Amniotic stem cell (primary cell): ENCODE results near the gene NDC1.
A peak's percentile ranks its signal among the peaks of the same experiment; 100 is the strongest.
"Not testable (repeated sequence)": the region's sequence is repeated elsewhere in the genome, so short reads cannot be mapped to it uniquely, and the experiment has no call there.

Experiments
- DNase-seq: peaks from one replicate; lab custom pipeline; 2025; lab: John Stamatoyannopoulos, UW

NDC1 gene

DNA sequence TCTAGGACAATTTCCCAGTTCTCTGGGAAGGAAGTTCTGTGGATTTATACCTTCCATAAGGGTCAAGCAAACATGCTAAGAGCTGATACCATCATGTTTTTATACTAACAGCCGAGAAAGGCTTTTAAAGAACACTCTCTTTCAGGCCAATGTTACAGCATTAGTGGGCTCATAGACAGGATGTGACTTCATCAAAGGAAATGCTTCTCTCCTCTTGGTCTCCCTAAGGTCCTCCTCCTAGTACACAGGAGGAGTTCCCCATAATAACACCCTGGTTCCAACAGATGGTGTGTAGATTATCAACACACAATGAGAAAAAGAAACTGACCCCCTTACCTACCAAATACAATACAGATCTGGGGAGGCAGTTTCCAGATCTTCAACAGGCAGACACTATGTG is 72.4 kb downstream of the NDC1 start:
- DNase-seq, result no peak

DNA sequence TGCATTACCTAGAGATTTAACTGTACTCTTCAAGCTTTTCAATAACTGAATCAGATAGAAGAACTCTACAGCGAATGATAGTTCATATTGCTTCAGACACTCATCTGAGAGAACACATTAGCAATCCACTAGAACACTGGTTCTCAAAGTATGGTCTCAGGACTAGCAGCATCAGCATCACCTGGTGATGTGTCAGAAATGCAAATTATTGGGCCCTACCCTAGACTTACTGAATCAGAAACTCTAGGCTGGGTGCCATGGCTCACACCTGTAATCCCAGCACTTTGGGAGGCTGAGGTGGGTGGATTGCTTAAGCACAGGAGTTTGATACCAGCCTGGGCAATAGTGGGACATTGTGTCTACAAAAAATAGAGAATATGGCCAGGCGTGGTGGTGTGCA is 74.2 kb downstream of the NDC1 start:
- no peak for DNase-seq

DNA sequence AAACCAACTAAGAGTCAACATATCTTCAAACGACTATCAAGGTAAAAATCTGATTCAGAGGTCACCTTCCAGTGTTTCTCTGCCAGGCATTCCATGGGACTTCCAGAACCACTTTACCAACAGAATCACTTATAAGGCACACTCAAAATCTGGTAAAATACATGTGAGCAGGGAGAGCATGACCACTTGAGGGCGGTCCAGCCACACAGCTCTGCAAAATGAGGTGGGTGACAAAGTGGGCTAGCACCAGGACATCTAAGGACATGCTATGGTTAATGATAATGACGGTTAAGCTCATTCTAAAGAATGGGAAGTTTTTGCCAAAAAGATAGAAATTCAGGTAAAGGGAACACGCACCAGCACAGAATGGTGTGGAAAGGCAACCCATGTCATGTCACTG is 74.6 kb downstream of the NDC1 start:
- DNase-seq, result no peak

DNA sequence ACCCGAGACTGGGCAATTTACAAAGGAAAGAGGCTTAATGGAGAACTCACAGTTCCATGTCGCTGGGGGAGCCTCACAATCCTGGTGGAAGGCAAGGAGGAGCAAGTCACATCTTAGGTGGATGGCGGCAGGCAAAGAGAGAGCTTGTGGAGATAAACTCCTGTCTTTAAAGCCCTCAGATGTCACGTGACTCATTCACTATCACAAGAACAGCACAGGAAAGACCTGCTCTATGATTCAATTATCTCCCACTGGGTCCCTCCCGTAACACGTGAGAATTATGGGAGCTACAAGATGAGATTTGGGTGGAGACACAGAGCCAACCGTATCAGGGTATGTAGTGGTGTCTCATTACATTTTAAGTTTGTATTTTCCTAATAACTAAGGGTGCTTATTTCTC is 77.6 kb downstream of the NDC1 start:
- DNase-seq, result not testable (repeated sequence)

DNA sequence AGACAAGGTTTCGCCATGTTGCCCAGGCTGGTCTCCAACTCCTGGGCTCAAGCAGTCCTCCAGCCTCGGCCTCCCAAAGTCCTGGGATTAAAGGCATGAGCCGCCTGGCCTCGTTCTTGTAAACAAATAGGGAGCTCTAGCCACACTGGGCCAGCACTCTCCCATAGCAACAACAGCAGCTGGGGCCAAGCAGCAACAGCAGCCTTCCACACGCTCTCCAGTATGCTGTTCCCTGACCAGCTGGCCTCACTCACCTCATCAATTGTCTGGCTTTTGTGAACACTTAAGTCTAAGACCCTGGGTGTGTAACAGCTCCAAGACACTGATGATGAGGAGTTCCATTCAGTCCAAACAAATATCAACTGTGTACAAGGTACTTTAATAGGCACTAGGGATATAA is 82.2 kb downstream of the NDC1 start:
- no peak for DNase-seq

DNA sequence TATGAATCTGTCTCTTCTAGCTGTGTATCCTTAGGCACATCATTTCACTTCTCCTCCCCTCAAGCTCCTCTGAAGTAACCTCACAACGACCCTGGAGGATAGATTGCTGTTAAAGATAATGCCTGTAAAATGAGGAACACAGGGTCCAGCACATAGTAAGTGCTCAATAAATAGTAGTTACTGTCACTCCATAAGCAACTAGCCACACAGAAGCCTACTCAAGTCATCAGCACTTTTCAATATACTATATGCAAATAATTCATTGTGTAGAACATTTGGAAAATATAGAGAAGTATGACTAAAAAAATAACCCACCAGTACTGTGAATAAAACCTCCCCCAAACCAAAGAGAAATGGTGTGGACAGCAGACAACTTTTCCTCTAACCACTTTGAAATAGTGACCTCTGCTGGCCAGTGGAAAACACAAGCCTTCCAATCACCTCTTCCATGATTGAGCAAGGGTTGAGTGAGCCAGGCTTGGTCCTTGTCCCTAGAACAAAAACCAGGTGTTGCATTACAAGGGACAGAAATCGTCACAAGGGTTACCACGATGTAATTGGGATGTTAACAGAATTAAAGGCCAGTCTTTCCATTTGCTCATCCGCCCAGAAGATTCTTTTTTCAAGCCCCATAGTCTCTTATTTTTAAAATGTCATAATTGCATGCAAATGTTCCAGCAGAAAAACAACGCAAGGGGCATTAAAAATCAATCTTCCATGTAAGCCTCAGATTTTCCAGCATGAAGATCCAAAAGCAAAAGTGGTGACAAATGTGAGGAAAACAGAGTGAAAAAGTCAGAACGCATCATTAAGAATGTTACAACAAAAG is 83.4 kb downstream of the NDC1 start:
- DNase-seq, result peak; percentile 67

DNA sequence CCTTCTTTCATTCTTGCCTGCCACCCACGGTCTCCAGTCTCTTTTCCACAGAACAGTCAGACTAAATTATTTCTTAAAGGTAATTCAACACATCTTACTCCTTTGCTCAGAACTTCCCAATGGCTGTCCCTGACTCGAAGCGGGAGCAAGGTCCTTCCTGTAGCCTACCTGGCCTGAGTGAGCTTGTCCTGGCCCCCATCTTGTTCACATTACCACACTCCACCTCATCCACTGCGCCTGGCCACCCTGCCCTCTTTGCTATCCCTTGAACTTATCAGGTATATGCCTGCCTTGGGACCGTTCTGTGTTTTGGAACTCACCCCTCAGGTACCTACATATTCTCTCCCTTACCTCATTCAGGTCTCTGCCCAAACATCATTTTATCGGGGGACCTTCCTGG is 85.8 kb downstream of the NDC1 start:
- no peak for DNase-seq

DNA sequence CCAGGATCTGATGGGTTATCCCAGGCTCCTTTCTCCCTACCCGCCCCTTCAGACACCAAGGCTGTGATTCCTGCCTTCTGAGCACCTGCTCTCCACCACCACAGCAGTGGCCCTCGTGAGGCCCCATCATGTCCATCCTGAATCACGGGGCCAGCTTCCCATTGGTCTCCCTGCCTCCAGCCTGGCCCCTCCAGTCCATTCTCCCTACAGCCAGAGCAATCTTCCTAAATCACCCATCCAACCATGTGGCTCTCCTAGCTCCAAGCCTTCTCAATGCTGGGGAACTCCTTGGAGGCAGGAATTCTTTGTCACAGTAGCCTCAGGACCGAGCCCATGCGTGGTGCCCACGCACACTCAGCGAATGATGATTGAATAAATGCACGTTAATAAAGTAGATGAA is 90.3 kb downstream of the NDC1 start:
- no peak for DNase-seq

DNA sequence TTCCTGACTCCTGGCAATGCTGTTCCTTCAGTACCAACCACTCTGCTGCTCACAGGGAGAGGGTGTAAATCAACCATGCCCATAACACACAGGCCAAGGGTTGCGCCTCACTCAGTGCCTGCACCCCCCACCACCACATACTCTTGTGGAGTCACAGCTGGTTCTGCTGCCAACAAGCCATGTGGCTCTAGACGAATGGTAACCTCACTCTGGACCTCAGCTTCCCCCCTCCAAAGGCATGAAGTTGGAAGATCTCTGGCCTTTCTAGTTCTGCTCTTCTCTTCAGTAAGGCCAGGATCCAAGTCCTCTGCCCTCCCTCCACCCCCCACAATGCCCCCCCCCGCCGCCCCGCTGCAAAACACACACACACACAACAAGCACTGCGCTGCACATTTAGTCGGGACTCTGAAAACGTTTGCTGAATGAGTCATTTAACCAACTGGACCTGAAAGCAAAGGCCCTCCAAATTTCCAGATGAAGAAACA is 97.4 kb downstream of the NDC1 start:
- no peak for DNase-seq

DNA sequence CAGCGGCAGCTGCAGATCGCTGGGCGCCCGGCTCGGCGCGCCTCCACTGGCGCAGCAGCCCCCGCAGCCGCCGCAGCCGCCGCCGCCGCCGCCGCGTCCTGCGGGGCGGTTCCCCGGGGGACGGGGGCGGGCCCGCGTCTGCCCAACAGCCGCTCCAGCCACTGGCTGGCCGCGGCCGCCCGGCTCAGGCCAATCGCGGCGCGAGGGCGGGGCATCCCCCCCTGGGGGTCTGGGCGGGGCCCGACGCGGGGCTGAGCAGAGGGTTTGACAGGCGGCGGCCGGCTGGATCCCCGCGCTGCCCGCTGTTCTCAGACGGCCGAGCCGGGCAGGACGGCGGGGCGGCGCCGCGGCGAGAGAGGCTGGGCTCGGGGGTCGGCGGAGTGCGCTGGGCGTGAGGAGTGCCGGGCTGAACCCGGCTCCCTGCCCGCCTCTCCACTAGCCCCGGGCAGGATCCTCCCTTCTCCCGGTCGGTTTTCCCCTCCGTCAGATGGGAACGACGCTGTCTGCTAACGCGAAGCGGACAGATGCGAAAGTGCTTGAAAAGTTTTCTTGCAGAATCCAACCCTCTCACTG is 98.9 kb downstream of the NDC1 start, which contains the start of gene GLIS1:
Gene GLIS1 (minus strand): TSS at position 56 of the 573 bp plus-strand sequence. CDS start 1,100 bp downstream, outside the sequence.
- DNase-seq, result peak; percentile 71

DNA sequence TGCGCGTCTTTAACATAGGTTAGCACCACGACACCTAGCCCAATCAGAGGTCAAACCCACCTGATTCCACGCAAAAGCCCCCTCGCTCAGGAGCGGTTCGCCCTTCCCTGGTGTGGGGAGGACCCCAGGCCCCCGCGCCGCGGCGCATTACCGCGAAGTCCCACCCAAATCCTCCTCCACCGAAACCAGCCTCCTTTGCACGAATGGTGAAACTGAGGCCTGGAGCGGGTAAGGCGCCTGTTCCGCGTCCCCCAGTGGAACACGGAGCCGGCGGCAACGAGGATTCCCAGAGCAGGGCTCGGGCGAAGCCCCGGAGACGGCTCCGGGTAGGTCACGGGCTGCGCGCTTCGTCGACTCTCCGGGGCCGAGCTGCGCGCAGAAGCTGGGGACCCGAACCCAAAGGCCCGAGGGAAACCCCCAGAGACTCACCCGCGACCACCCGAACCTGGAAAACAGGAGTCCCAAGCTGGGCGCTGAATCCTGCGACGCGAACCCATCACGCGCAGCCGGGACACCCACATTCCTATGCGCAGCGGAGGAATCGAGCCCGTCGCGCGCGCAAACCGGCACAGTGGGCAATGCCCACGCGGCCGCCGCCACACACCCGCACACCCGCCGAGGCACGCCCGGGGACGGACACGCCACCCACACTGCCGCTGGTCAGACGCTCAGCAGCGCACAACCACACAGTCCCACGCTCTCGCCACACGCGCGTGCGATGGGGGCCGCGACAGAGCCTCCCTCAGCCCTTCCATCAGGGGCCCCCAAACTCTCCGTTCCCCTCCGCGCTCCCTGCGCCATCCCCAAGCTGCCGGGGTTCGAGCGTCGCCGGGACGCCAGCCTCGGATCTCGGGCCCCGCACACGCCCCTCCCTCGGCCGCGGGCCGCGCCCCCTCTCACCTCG is 99.6 kb downstream of the NDC1 start:
- DNase-seq, result no peak

DNA sequence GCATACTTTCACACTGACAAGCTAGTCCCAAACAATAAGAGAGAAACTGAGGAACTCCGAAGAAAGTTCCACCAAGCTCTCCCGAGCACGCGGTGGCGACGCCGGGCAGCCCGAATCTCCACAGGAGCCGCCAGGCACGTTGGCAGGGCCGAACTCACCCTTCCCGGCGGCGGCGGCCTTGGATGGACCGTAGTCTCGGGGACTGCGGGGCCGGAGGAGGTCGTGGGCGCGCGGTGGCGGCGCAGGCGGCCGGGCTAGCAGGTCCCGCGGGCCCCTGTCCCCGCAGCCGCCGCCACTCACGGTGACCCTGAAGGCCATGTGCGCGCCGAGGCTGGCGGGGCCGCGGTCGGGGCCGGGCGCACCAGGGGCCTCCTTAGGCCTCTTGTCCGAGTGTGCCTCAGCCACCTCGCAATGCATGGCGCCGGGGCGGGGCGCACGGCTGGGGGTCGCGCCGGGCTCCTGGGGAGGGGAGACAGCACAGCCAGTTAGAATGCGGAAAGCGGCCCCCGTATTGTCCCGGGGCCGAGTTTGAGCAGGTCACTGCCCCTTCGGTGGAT is 100.4 kb downstream of the NDC1 start:
- no peak for DNase-seq

DNA sequence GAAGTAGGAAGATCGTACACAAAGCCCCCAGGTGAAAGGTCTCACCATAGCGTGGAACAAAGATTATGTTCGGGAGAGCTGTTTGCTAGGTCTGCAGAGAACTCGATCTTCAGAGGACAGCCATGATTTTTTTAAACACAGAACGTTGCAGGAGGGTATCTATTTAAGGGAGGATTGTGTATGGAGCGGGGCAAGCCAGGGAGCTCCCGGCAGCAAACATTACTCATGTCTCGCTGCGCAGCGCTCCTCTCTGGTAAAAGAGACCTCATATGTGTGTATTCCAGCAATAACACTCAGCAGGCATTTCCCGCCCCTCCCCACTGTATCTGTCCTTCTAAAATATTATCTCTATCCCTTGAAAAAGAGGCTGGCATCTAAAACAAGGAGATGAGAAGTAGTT is 101.8 kb downstream of the NDC1 start:
- DNase-seq, result no peak

DNA sequence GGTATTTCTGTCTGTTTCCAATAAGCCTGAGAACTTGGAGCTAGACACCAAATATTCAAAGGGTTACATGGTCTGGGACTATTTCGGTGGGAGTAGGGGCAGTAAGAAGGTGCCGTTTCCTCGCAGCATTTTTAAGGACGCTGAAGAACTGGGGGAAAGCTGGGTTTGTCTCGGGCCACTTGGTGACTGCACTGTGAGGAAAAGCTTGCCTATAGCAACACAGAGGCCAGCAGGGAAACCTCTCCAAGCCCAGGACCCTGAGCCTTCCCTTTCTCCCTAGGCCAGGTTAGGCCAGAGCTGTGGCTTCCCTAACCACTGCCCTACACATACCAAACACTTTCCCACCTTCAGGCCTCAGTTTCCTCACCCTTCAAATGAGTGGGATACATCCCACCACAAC is 102.4 kb downstream of the NDC1 start:
- DNase-seq, result no peak

DNA sequence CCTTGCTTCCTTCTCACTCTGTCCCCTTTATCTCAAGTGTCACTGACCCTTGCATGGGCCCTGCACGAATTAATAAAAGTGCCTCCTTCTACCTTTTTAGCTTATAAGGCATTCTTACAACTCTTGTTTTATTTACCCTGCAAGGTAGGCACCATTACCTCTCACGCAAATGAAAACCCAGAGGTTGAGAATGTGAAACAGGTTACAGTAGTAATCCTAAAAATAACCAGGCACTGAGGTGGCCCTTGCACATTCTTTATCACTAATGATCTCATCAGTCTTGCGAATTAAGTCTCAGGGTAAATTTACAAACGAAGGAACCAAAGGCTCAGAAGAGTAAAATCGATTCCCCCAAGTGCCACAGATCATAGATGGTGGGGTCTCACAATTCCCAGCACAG is 102.8 kb downstream of the NDC1 start:
- DNase-seq, result no peak

DNA sequence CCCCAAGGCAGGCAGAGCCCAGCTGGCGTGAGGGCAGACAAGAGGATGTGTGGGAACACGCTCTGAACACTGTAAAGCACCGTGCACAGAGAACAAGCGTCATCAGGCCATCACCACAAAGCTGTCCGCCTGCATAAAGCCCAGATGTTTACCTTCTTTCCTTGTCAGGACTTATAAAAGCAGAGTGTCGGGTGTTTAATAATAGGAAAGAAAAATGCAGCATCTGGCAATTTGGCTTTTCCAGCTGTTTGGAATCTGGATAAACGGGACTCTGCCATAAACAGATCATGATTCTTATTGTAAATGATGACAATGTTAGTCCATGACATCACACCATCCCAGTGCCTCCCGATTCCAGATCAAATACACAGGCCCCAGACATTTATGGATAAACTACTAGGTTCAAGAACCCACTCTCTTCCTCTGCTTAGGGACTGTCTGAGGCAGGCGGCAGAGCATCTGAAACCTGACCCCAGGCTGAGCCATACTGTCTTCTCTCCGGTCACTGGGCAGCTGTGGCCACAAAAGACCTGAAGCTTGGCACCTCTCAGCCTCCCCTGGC is 103.4 kb downstream of the NDC1 start:
- no peak for DNase-seq

DNA sequence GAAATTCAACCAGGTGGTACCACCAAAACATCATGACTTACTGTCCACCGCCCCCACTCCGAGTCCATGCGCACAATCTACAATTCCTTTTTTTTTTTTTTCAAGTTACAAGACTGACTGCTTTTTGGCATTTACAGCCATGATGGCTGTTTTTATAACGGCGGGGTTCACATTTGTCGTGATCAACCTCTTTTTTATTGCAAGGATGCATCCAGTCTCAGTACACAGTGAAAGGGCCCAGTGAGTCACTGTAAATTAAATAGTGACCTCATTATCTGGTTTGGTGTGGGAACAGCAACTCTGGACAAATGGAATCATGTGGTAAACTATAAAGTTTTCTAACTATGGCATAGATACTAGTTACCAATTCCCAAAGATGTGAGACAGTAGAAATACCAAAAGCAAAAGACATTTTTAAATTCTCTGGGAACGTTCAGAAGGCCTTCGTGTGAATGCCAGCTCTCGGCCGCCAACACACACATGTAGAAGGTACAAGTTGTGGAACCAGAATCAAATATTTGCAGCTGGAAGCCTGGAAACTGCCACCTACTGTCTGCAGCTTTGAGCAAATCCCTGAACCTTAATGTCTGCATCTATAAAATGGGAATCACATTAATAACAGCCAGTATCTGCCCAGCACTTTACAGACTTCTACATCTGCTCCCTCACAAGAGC is 104.0 kb downstream of the NDC1 start:
- DNase-seq, result no peak

DNA sequence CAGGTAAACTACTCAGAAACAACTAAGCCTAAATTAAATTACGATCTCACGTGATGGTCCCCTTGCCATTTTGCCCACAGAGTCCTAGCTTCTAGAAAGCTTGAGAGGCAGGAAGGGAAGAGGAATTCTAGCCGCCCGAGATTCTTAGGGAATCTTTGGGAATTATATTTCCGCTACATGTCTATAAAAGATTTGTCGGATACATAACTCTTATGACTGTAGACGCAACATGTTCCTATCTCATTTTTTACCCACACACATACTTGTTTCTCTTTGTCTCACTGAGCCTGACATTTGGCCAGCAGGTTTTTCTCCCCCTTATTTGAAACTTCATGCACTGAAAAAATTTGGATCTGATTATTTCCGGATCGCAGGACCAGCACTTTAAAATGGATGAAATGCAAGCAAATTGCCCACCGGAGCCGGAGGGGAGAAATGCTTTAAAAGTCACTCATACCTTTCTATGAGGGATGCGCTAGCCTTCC is 104.6 kb downstream of the NDC1 start:
- DNase-seq, result no peak

DNA sequence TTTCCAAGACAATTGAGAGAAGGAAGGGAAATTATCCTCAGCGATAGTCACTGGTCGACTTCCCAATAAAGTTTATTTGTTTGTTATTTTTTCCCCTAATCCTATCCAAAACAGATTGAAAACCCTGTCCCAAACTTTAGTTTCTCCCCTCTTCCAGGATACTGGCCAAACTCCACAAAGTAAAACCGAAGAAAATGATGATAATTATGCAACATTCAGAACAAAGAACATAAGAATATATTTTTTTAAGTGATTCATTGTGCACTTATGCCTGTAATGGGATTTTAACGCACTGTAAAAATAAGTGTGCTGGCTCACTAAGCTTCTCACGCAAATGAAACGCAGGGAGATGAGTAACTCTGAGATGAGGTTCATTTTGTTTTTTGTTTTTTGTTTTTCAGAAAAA is 105.2 kb downstream of the NDC1 start:
- DNase-seq, result peak; percentile 65

DNA sequence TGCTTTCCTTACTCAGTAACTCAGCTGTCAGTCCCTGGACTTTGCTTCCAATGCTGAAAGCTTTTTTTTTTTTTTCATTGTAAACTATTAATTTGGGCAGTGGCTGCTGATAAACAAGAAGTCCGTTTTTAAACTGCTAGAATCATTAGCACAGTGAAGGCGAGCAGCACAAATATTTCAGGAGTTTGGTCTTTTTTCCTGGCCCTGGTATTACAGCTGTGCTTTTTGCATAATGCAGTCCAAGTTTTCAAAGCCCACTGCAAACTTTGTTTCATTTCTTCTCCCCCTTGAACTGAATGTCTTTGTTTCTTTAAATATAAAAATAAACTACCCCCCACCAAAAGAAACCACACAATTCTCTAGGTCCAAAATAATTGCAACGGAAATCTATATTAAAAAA is 105.7 kb downstream of the NDC1 start:
- DNase-seq, result no peak

DNA sequence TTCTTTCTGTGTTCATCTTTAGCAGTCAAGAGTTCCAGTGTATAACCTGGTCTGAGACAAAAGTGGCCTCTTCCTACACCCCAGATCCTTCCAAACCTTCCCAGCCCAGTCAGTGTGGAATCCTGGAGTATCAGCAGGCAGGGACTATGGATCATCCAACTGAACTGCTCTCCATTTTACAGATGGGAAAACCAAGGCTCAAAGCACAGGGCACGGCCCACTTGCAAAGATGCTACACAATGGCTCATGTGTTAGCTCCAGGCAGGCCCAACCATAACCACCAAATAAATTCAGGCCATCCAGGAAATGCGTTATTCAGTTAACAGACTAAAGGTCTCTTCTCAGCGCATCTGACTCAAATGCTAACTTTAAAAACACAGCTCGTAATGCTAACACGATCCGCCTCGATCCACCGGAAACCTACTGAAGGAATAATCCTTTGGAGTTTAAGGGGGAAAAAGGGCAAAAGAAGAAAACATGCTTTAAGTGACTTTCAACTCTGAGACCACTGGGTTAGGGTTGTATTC is 106.3 kb downstream of the NDC1 start:
- DNase-seq, result no peak
